Measurements from ENCODE around the gene ARL6IP1. TPM values are rescaled to one million over a fixed set of nuclear protein-coding genes. Genes with fewer than 3 reads are reported as not detected.

Gene ARL6IP1
- total and polyA plus RNA-seq, 2 of the 13 experiments (the other 11 are each of a cell fraction or from before 2014, with no cell fraction given) = 263 to 373 TPM

- no peak for TF ChIP-seq ZNF800 (CRISPR knock-in tag; IDR thresholded peaks at IDR 0.05)
- no peak for TF ChIP-seq FOXP1 (IDR thresholded peaks at IDR 0.05)
- no peak for TF ChIP-seq FOXP1 (CRISPR knock-in tag; IDR thresholded peaks at IDR 0.05)
- no peak for TF ChIP-seq NCOR1 (IDR thresholded peaks at IDR 0.05; ENCODE audit: borderline replicate concordance, low read length)
- no peak for TF ChIP-seq ZNF770 (CRISPR knock-in tag; IDR thresholded peaks at IDR 0.05)
- TF ChIP-seq ZBTB7B (CRISPR knock-in tag; IDR thresholded peaks at IDR 0.05) = no peak
- no peak for TF ChIP-seq MTF1 (CRISPR knock-in tag; IDR thresholded peaks at IDR 0.05)
- TF ChIP-seq ZNF235 (CRISPR knock-in tag; IDR thresholded peaks at IDR 0.05; ENCODE audit: borderline replicate concordance) = no peak
- TF ChIP-seq PRPF4 (IDR thresholded peaks at IDR 0.05; ENCODE audit: low read depth, low read length, poor library complexity, severe bottlenecking) = peak; percentile 47
- no peak for TF ChIP-seq XRCC5 (optimal IDR thresholded peaks at IDR 0.05; ENCODE audit: low read length)
- TF ChIP-seq HDAC6 (IDR thresholded peaks at IDR 0.05; ENCODE audit: low read depth, low read length) = no peak
- TF ChIP-seq KLF9 (CRISPR knock-in tag; IDR thresholded peaks at IDR 0.05; ENCODE audit: low read depth) = no peak
- TF ChIP-seq ZNF44 (CRISPR knock-in tag; IDR thresholded peaks at IDR 0.05) = no peak
- TF ChIP-seq THAP7 (CRISPR knock-in tag; IDR thresholded peaks at IDR 0.05) = no peak
- TF ChIP-seq ZFP82 (CRISPR knock-in tag; IDR thresholded peaks at IDR 0.05; ENCODE audit: borderline replicate concordance) = no peak
- TF ChIP-seq CBX1 (IDR thresholded peaks at IDR 0.05; ENCODE audit: low read depth) = no peak
- TF ChIP-seq ZNF362 (CRISPR knock-in tag; IDR thresholded peaks at IDR 0.05; ENCODE audit: borderline replicate concordance) = no peak
- TF ChIP-seq ZSCAN31 (CRISPR knock-in tag; IDR thresholded peaks at IDR 0.05; ENCODE audit: low read depth) = no peak
- peak; percentile 29 for TF ChIP-seq RBM22 (optimal IDR thresholded peaks at IDR 0.05; ENCODE audit: low read length)
- TF ChIP-seq ZNF777 (CRISPR knock-in tag; IDR thresholded peaks at IDR 0.05) = no peak
- no peak for TF ChIP-seq TCF12 (IDR thresholded peaks at IDR 0.05)
- no peak for TF ChIP-seq TCF12 (CRISPR knock-in tag; IDR thresholded peaks at IDR 0.05)
- no peak for TF ChIP-seq PRMT3 (CRISPR knock-in tag; IDR thresholded peaks at IDR 0.05; ENCODE audit: borderline replicate concordance, low read depth)
- TF ChIP-seq GRHL1 (CRISPR knock-in tag; conservative IDR thresholded peaks at IDR 0.05) = no peak
Measured at GRCh38 chr16:18792836-18793433, 8.4 kb downstream of the ARL6IP1 start (continued).
